NK-92 (cell line): ENCODE results near the gene RCN2.
"Not testable (repeated sequence)": the region's sequence is repeated elsewhere in the genome, so short reads cannot be mapped to it uniquely, and the experiment has no call there.

Source experiments
- DNase-seq: peaks from one replicate; lab custom pipeline; 2025; ENCODE audit not compliant: unreplicated experiment; lab: John Stamatoyannopoulos, UW

RCN2 gene

DNA sequence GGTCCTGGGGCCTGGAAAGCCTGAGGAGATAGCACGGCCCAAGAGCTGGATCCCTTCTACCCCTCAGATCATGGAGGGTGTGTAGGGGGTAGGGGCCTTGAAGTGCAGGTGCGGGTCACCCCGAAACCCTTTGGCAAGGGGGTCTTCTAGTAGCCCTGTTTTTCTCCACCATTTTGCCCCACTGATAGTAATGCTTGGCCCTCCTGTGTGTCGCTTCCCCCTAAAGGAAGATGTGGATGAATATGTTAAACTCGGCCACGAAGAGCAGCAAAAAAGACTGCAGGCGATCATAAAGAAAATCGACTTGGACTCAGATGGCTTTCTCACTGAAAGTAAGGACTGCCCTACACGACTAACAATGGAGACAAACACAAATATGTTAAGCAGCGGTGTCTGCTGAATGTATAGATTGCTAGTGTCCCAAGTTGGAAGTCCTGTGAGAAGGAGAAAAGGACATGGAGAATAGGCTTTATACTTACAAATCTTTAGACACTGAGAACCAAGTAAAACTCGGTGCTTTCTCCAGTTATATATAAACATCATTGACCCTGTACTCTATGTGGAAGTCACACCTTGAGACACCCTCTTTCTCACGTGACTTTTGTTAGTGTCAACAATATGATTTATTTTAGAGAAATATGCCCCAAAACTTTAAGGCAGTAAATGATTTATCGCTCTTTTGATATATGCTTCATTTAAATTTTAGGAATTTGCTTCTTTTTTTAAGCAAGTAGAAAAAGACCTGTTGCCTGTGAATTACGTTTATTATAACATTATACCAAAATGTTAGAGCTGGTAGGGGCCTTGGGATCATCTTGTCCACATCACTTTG, 802 bp downstream of the RCN2 start:
- no peak for DNase-seq

GRCh38 chr15:76935620-76936019, 4.1 kb downstream of the RCN2 start:
- DNase-seq = no peak

DNA sequence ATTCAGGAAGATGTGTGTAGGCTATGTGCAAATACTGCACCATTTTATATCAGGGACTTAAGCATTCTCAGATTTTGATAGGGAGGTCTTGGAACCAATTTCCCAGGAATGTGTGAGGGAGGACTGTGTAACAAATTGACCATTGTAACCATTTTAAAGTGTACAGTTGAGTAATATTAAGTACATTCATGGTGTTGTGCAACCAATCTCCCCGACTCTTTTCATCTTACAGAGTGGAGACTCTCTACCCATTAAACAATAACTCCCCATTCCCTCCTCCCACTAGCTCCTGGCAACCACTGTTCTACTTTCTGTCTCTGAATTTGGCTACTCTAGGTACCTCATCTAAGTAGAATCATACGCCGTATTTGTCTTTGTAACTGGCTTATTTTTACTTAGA, 5.1 kb downstream of the RCN2 start:
- no peak for DNase-seq

- no peak for DNase-seq
These were observed 7.2 kb downstream of the RCN2 start for GRCh38 chr15:76938752-76939151.

GRCh38 chr15:76939715-76940114, 8.2 kb downstream of the RCN2 start:
- DNase-seq = no peak

- DNase-seq = no peak
These were observed 10.1 kb downstream of the RCN2 start for GRCh38 chr15:76941636-76942035.

GRCh38 chr15:76942331-76942730, 10.8 kb downstream of the RCN2 start:
- no peak for DNase-seq

GRCh38 chr15:76945494-76946093, 14.0 kb downstream of the RCN2 start:
- DNase-seq = no peak

- DNase-seq = no peak
These were observed 15.9 kb downstream of the RCN2 start for GRCh38 chr15:76947454-76947853.

- no peak for DNase-seq
These were observed 19.7 kb downstream of the RCN2 start for GRCh38 chr15:76951220-76951619.

- no peak for DNase-seq
These were observed 22.4 kb downstream of the RCN2 start for GRCh38 chr15:76953913-76954312.

GRCh38 chr15:76954744-76955143, 23.2 kb downstream of the RCN2 start:
- no peak for DNase-seq

DNA sequence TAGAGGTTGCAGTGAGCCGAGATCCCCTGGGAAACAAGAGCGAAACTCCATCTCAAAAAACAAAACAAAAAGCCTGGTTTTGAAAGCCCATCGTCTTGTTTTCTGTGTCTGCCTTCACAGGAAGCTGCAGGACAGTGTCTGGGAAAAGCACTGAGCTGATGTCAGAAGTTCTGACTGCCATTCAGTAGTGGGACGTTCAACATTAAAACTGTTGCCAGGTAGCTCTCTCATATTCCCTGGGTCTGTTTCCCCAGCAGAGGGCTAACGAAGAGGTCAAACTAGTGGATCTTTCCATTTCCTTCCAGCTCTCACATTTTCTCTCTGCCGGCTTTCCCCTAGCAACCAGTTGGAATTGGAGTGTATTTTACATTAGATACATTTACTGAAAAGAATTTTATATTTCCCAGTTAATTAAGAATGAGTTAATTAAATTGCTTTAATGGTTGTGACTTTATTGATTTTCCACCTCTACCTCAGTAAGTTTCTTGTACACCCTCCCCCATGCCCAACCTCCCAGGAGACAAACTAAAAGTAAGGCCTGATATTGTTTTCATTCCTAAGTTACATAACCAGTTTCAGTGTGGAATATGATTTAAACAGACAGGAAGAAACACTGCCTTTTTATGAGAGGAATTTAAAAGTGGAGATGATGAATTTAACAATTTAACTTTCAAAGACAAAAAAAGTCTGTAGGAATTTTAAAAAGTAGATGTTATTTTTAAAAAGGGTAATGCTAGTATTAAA, 29.9 kb downstream of the RCN2 start:
- DNase-seq = no peak

- no peak for DNase-seq
These were observed 30.9 kb downstream of the RCN2 start for GRCh38 chr15:76962337-76963013.

DNA sequence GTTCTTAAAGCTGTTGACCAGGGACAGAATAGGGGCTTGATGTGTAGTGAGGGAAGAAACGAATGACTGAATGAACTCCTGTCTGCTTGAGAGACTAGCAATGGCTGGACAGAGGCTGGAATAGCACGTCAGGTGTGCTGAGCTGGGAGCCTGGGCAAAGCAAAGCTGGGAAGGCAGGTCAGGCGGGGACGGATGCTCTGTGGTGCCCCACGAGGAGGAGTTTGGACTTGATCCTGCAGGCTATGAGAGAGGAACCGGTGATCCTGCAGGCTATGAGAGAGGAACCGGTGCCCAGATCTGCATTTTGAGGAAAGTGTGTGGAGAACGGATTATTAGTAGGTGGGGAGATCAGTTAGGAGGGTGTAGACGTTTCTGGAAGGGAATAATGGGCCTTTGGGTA, 32.0 kb downstream of the RCN2 start:
- DNase-seq = no peak

- no peak for DNase-seq
These were observed 32.6 kb downstream of the RCN2 start for GRCh38 chr15:76964157-76964556.

GRCh38 chr15:76966051-76966450, 34.5 kb downstream of the RCN2 start:
- not testable (repeated sequence) for DNase-seq

GRCh38 chr15:76967067-76967466, 35.5 kb downstream of the RCN2 start:
- DNase-seq = no peak

GRCh38 chr15:76968306-76968705, 36.8 kb downstream of the RCN2 start:
- no peak for DNase-seq

DNA sequence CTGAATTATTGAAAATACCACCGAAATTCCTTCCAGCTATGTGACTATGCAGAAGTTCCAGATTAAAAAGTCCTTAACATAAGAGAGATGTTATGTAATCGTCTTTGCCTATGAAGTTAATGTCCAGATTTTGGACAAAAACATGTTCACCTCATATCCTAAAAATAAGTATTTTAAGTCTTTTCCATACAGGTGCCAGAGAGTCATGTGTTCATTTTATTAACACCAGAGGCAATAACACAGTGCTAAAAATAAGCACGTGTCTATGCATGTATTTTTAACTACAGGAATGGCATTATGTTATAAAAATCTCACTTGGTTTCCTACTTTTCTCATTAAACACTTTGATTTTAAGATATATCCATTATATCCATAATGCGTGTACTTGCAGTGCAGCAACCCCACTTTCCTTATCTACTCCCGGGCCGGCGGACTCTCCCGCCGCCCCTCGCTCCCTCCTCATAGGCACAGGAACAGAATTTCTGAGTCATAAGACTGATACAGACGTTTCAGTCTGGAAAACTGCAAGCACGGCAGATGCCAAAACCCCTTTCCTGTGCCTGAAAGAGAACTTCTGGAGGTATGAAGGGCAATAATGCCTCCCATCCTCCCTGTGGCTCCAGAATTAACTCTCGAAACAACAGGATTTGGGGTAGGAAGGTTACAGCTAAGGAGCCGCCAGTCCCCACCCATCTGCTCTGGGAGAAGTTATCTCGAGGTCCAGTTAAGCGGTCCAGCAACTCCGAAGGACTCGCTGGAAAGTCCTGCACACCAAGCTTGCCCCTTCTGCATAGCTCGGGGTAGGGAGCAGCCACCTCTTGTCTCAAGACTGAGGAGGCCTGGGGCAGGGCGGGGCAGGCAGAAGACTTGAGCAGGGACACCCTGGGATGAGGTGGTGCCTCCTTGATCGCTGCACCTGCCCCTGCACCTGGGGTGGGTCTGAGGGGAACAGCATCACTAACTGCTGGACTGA, 41.1 kb downstream of the RCN2 start:
- no peak for DNase-seq
